ENCODE data around the gene FABP7.
"Not testable (repeated sequence)": the region's sequence is repeated elsewhere in the genome, so short reads cannot be mapped to it uniquely, and the experiment has no call there.

- TF ChIP-seq POLR2A, POLR2AphosphoS5 (IDR thresholded peaks at IDR 0.05; ENCODE audit: low read depth, low read length): not testable (repeated sequence)
These were observed 30.6 kb upstream of the FABP7 start for GRCh38 chr6:122748945-122749344.
